IPS-18c (cell line): ENCODE data around the gene TACC2.
"Not testable (repeated sequence)": the region's sequence is repeated elsewhere in the genome, so short reads cannot be mapped to it uniquely, and the experiment has no call there.

Experiments used
- H3K4me3 ChIP-seq: 2 replicates; pipeline ENCODE4 v1.7.0; 2013; ENCODE audit warnings: low read depth, mild to moderate bottlenecking, low read length, moderate library complexity; ENCODE audit not compliant: insufficient read depth
- H3K9me3 ChIP-seq: one replicate; pipeline ENCODE4 v1.6.1; 2013; ENCODE audit warnings: mild to moderate bottlenecking, low read length, moderate library complexity; ENCODE audit not compliant: control insufficient read depth, insufficient read depth

TACC2 gene

DNA sequence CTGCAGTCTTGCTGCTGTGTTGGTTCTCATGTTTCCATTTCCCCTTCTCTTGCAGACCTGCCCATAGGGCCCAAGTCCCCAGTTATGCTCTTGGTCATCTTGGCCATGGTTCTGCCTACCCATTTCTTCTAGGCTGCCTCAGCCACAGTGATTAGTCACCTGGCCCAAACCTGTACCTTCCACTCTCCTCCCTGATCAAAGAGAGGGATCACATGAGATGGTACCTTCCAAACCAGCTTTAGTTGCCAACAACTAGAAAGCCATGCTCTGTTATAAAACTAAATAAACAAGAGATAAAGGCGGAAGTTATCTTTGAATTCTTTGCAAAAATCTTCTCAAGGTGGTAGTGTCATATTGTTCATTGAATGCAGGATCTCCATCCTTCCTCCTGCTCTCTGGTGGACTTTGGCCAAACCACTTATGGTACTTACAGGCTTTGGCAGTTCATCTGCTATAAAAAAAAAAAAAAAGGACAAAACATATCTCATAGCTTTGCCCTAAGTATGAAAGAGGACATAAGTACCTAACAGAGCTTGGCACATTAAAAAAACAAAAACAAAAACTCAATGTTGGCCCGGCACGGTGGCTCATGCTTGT is 25.8 kb downstream of the TACC2 start:
- no peak overlapping the region for H3K4me3 ChIP-seq
- H3K9me3 ChIP-seq: no peaks in the 10 kb centered on the region

- H3K4me3 ChIP-seq, H3K9me3 ChIP-seq: not testable (repeated sequence)
Measured at GRCh38 chr10:122017926-122018325, 29.0 kb downstream of the TACC2 start.

DNA sequence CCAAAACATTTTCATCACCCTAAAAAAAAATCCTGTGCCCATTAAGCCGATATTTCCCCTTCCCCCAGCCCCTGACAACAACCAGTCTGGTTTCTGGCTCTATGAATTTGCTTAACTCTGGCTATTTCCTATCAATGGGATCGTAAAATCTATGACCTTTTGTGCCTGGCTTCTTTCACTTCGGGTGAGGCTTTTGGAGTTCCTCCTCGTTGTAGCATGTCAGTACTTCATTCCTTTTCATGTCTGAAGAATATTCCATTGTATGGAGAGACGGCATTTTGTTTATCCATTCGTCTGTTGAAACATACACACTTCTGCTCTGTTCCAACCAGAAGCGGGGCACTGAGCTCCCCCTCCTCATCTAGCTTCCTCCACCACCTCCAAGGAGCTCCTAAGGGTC is 29.5 kb downstream of the TACC2 start:
- H3K4me3 ChIP-seq: no peak overlapping the region
- H3K9me3 ChIP-seq: no peaks in the 10 kb centered on the region

- Histone ChIP-seq H3K9me3 (no peaks in the 10 kb centered on the region), H3K4me3 (no peak overlapping the region)
Measured at GRCh38 chr10:122018951-122019413, 30.0 kb downstream of the TACC2 start.

DNA sequence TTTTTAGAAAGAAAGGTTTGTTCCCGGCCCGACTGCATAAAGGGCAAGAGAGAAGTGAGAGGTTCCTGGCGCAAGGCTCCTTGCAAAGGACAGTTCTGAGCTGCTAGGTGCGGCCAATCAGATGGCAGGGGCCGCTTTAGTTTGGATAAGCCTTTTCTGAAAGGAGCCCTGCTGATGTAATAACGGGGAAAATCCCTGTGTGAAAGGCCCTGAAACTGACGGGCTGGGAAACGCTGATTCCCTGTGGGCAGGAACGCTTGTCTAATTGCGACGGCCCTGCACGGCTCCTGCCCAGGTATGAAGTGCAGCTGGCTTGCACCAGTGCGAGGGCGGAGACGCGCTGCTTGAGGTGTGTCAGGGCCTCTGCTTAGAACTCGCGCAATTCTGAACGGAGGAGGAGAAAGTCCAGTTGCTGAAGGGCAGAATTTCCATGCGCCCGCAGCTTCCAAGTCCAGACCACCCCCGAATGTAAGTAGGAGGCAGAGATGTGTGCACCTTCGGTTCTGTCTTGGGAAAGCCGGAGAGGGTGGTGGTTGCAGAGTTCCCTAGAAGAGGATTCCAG is 30.5 kb downstream of the TACC2 start:
- Histone ChIP-seq H3K9me3 (no peaks in the 10 kb centered on the region), H3K4me3 (peak overlapping the region; percentile 0; the same call in 1 of the 2 replicates)

DNA sequence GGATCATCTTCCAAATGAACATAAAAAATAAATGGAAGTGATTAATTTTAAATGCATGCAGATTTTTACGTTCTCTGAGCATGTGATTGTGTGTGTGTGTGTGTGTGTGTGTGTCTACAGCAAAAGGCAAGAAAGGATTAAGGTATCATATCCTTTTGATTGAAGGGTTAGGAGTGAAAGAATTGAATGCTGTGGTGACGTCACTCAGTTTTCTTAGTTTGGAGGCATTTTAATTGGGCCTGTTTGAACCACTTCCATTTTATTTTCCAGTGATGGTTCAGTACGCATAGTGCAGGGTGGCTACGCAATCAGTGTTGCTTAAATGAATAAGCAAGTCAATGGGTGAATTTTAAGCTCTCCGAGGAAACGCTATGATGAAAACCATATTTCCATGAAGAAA is 31.3 kb downstream of the TACC2 start:
- Histone ChIP-seq H3K4me3 (no peak overlapping the region), H3K9me3 (no peaks in the 10 kb centered on the region)

DNA sequence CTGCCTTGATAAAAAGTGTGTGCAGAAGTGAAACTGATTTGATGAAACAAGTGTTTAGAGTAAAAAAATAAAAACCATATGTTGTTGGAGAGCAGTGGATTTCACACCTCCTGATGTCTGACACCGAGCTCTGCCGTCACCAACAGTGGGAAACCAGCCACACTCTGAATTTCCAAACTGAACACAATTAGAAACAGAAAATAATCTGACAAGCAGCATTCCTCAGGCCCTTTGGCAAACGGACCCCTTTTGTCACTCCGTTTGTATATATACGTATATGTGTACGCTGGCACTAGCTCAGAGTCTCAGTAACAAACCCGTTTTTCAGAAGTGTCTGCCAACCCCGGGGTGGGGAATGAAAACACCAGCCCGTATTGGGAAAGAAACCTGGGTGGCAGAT is 32.4 kb downstream of the TACC2 start:
- Histone ChIP-seq H3K9me3 (no peaks in the 10 kb centered on the region), H3K4me3 (no peak overlapping the region)

DNA sequence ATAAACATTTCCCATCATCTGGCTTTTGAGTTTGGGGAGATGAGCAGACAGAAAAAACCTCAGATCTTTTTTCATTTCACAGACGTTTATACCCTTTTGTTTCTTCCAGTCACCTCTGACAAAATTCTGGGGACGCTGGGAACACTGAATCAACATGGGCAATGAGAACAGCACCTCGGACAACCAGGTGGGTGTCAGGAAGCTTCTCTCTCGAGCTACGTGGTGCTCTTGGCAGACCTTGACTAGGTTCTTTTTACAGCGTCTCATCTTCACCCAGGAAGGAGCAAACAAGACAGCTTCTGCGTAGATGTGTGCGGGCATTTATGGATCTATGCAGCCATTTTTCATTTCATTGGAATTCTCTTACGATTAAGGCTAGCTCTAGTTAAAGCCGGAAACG is 32.9 kb downstream of the TACC2 start:
- H3K9me3 ChIP-seq: no peaks in the 10 kb centered on the region
- no peak overlapping the region for H3K4me3 ChIP-seq

GRCh38 chr10:122022276-122022675 is 33.3 kb downstream of the TACC2 start:
- Histone ChIP-seq H3K9me3 (no peaks in the 10 kb centered on the region), H3K4me3 (no peak overlapping the region)

- H3K9me3 ChIP-seq, H3K4me3 ChIP-seq: not testable (repeated sequence)
Measured at GRCh38 chr10:122023257-122023656, 34.3 kb downstream of the TACC2 start.

DNA sequence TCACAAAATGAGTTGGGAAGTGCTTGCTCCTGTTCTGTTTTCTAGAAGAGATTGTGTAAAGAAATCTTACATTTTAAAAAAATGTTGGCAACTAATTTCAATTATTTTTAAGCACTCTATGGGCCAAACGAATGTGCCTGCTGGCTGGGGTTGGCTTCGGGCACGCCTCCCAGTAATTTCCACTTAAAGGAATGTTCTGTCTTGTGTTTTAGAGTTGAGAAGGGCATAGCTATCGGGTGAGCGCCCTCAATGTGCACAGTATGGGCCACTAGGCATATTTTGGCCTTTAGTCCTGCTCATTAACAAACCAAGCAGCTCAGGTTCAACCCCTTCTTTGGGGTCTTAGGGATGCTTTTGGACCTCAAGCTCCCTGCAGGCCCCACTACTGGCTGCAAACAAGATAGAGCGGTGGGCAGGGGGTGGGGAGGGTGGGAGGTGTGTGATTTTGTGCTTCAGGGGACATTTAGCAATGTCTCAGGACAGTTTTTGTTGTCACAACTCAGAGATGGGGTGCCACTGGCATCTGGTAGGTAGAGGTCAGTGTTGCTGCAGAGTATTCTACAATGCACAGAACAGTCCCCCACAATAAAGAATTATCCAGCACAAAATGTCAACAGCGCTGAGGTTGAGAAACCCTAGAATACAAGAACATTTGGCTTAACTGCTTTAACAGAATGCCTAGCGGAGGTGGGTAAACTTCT is 40.7 kb downstream of the TACC2 start:
- no peaks in the 10 kb centered on the region for H3K9me3 ChIP-seq

DNA sequence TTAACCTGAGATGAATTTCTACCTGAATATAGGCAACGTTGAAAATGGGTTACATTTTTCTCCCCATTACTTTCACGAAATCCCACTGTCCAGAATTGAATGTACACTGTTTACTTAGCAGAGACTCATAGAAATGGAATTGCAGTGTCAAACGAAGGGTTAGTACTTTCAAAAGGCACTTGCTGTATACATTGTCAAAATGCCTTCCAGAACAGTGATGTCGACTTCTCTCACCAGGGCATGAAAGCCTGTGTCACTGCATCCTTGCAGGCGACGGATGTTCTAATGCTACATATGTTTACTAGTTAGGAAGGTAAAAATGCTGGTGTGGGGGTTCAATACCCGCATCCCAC is 41.2 kb downstream of the TACC2 start:
- H3K4me3 ChIP-seq: no peak overlapping the region
- H3K9me3 ChIP-seq: no peaks in the 10 kb centered on the region

More for the DNA sequence above, 40.7 kb downstream of the TACC2 start:
- no peak overlapping the region for H3K4me3 ChIP-seq

- no peak overlapping the region for H3K4me3 ChIP-seq
- H3K9me3 ChIP-seq: no peaks in the 10 kb centered on the region
Measured at GRCh38 chr10:122033224-122033926, 44.4 kb downstream of the TACC2 start.

GRCh38 chr10:122034149-122034756 is 45.3 kb downstream of the TACC2 start:
- Histone ChIP-seq H3K4me3 (no peak overlapping the region), H3K9me3 (no peaks in the 10 kb centered on the region)

DNA sequence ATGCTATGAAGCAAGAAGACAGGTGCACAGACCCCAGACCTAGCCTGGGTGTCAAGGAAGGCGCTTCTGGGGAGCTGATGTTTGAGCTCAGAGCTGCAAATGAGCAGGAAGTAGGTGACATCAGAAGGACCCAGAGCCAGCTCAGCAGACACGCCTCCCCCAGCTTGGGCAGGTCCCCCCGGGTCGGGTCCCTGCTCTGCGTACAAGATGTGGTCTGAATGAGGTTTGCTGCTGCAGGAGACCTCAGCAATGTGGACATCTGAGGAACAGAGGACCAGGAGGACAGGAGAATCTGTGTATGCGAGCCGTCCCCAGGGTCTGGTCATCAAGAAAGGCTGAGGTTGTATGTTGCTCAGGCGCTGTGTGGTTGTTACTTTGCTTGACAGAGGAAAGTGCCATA is 51.8 kb downstream of the TACC2 start:
- no peak overlapping the region for H3K4me3 ChIP-seq
- no peaks in the 10 kb centered on the region for H3K9me3 ChIP-seq

DNA sequence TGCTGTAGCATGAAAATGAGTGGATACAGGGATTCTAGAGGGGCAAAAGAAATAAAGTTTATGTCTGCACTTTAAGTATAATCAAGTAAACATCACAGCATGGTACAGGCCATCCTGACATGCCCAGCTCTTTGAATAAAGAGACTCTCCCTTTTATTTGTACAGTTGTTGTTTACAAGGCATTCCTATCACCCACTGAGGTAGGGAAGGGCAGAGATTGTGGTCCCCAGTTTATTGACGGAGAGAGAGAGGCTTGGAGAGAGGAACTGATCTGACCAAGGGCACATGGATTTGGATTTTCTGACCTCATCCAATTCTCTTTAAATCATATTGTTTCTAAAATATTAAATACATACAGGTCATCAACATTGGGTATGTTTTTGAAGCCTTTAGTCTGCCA is 53.9 kb downstream of the TACC2 start:
- Histone ChIP-seq H3K9me3 (no peaks in the 10 kb centered on the region), H3K4me3 (no peak overlapping the region)

DNA sequence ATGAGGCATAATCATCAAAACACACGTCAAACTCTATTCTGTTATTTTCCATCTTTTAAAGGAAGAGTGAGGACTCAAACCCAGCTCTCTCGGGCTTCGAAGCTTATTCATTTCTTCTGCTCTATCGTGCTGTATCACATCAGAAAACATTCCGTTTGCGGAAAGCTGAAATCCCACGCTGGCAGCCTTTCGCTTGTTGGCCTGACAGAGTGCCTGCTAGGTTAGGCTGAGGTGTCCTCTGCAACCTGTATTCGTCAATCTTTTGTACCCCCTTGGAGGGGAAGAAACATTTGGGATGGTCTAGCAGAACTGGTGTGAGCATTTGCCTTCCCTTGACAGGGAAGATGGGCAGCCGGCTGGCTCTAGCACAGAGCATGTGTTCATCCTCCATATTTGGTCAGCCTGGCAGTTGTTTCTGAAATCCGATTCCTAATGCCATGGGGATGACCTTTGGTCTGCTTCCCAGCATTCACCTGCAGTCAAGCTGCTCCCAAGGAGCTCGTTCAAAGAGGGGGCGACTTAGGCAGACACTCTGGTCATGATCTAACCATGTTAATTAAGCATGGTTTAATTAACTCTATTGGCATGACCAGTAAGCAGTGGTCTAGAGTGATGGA is 55.2 kb downstream of the TACC2 start:
- no peaks in the 10 kb centered on the region for H3K9me3 ChIP-seq
- H3K4me3 ChIP-seq: no peak overlapping the region
